Hepatocyte (in vitro differentiated cells): ENCODE results near the gene LDB2. TPM values are rescaled to one million over a fixed set of nuclear protein-coding genes. Genes with fewer than 3 reads are reported as not detected.

Source experiments
- DNase-seq: peaks from one replicate; pipeline ENCODE4 v3.0.0-alpha.2; 2016; ENCODE audit warnings: low spot score
- H2AFZ ChIP-seq: fragments of 200-600 bp; sonication (generic); 2 replicates; pipeline ENCODE4 v1.6.0; 2016; ENCODE audit warnings: antibody characterized with exemption, mild to moderate bottlenecking
- H3K27ac ChIP-seq: fragments of 200-600 bp; sonication (generic); 2 replicates; pipeline ENCODE4 v1.5.1; 2016; ENCODE audit warnings: mild to moderate bottlenecking
- H3K27me3 ChIP-seq: fragments of 200-600 bp; sonication (generic); 2 replicates; pipeline ENCODE4 v1.6.1; 2016
- H3K36me3 ChIP-seq: fragments of 200-600 bp; sonication (generic); replicated peaks from 2 replicates; pipeline ENCODE4 v1.5.1; 2016; ENCODE audit warnings: low read depth; ENCODE audit not compliant: insufficient read depth
- H3K4me1 ChIP-seq: fragments of 200-600 bp; sonication (generic); 2 replicates; pipeline ENCODE4 v1.5.1; 2016; ENCODE audit warnings: mild to moderate bottlenecking, moderate library complexity; ENCODE audit not compliant: insufficient read depth
- H3K4me2 ChIP-seq: fragments of 200-600 bp; sonication (generic); 2 replicates; pipeline ENCODE4 v1.6.0; 2016
- H3K4me3 ChIP-seq: fragments of 200-600 bp; sonication (generic); 2 replicates; pipeline ENCODE4 v1.5.1; 2016; ENCODE audit warnings: mild to moderate bottlenecking
- H3K79me2 ChIP-seq: fragments of 200-600 bp; sonication (generic); 2 replicates; pipeline ENCODE4 v1.6.0; 2017; ENCODE audit warnings: mild to moderate bottlenecking
- H3K9me2 ChIP-seq: fragments of 200-600 bp; sonication (generic); replicated peaks from 2 replicates; pipeline ENCODE4 v1.6.0; 2017; ENCODE audit warnings: mild to moderate bottlenecking; ENCODE audit not compliant: insufficient read depth
- H3K9me3 ChIP-seq: fragments of 200-600 bp; sonication (generic); 2 replicates; pipeline ENCODE4 v1.5.1; 2016; ENCODE audit warnings: low read depth, mild to moderate bottlenecking
- H4K20me1 ChIP-seq: fragments of 200-600 bp; sonication (generic); 2 replicates; pipeline ENCODE4 v1.6.0; 2016; ENCODE audit warnings: mild to moderate bottlenecking; ENCODE audit not compliant: insufficient read depth, poor library complexity, severe bottlenecking
- CTCF ChIP-seq: fragments of 200-600 bp; sonication (generic); IDR thresholded peaks from 2 replicates; pipeline ENCODE4 v1.5.1; 2016; ENCODE audit warnings: antibody characterized with exemption, mild to moderate bottlenecking; ENCODE audit not compliant: poor library complexity
- EZH2 ChIP-seq: fragments of 200-600 bp; sonication (generic); IDR thresholded peaks from 2 replicates; pipeline ENCODE4 v1.6.1; 2016; ENCODE audit warnings: antibody characterized with exemption, mild to moderate bottlenecking, borderline replicate concordance
- EZH2phosphoT487 ChIP-seq: fragments of 200-600 bp; sonication (generic); IDR thresholded peaks from one replicate; pipeline ENCODE4 v1.6.1; 2018; ENCODE audit warnings: antibody characterized with exemption, mild to moderate bottlenecking, low read depth, moderate library complexity; ENCODE audit not compliant: unreplicated experiment, severe bottlenecking
- WGBS: methylation state at CpG from one replicate; pipeline ENCODE4 v1.1.6; 2016; ENCODE audit warnings: low lambda C conversion rate; ENCODE audit errors: missing lambda C conversion rate; 5-methylcytosine and 5-hydroxymethylcytosine counted together
- polyA plus RNA-seq: library from polyadenylated mRNA; unstranded; fragments of >200 nt; fragmentation: Nextera tagmentation; extraction: Ambion mirVana; gene quantifications from 2 replicates; pipeline ENCODE4 v1.2.1, GENCODE V29; 2016
- total RNA-seq: library from RNA; depleted of rRNA; stranded (reverse); fragments of >200 nt; gene quantifications from 2 replicates; pipeline ENCODE4 v1.2.3, GENCODE V29; 2014

LDB2 gene
- total and polyA plus RNA-seq, 2 experiments from 2014 or later, result 8.7 to 20.3 TPM

- TF ChIP-seq CTCF, result no peak
- no peak for TF ChIP-seq EZH2
- no peak for TF ChIP-seq EZH2phosphoT487
- WGBS, result 76% methylated on average over 10 of the region's 10 CpGs
- no peak overlapping the region for H3K4me3 ChIP-seq
- H3K9me2 ChIP-seq, result no peaks in the 10 kb centered on the region
- no peaks in the 10 kb centered on the region for H3K36me3 ChIP-seq
- H3K4me2 ChIP-seq, result no peak overlapping the region
- H3K4me1 ChIP-seq, result peaks cover 12% of the 10 kb centered on the region
- no peaks in the 10 kb centered on the region for H4K20me1 ChIP-seq
- no peaks in the 10 kb centered on the region for H3K9me3 ChIP-seq
- no peaks in the 10 kb centered on the region for H3K27me3 ChIP-seq
- no peak overlapping the region for H2AFZ ChIP-seq
- no peak overlapping the region for H3K27ac ChIP-seq
- H3K79me2 ChIP-seq, result no peaks in the 10 kb centered on the region
- no peak for DNase-seq
These were observed 119.3 kb downstream of the LDB2 start for GRCh38 chr4:16779028-16779675.

GRCh38 chr4:16777726-16778125, 120.7 kb downstream of the LDB2 start:
- TF ChIP-seq CTCF (no peak), EZH2phosphoT487 (no peak), EZH2 (no peak)
- Histone ChIP-seq H3K4me3 (no peak overlapping the region), H3K9me3 (no peaks in the 10 kb centered on the region)

GRCh38 chr4:16775411-16776154, 122.9 kb downstream of the LDB2 start:
- no peak overlapping the region for H2AFZ ChIP-seq
- no peaks in the 10 kb centered on the region for H3K9me3 ChIP-seq
- no peaks in the 10 kb centered on the region for H3K4me1 ChIP-seq
- H3K36me3 ChIP-seq, result no peaks in the 10 kb centered on the region
- H3K9me2 ChIP-seq, result no peaks in the 10 kb centered on the region
- no peak for DNase-seq
- no peak overlapping the region for H3K4me3 ChIP-seq
- 94% methylated on average over 5 of the region's 5 CpGs for WGBS
- H3K27ac ChIP-seq, result no peak overlapping the region
- H3K4me2 ChIP-seq, result no peak overlapping the region
- H3K79me2 ChIP-seq, result no peaks in the 10 kb centered on the region
- TF ChIP-seq CTCF, result no peak
- no peak for TF ChIP-seq EZH2
- no peak for TF ChIP-seq EZH2phosphoT487
- H3K27me3 ChIP-seq, result no peaks in the 10 kb centered on the region
- H4K20me1 ChIP-seq, result no peaks in the 10 kb centered on the region

More at GRCh38 chr4:16777726-16778125, 120.7 kb downstream of the LDB2 start:
- no peaks in the 10 kb centered on the region for H3K27me3 ChIP-seq
- no peaks in the 10 kb centered on the region for H3K79me2 ChIP-seq
- H3K9me2 ChIP-seq, result no peaks in the 10 kb centered on the region
- no peak overlapping the region for H3K4me2 ChIP-seq
- DNase-seq, result no peak
- whole genome bisulfite sequencing, result 78% methylated on average over 3 of the region's 3 CpGs
- H4K20me1 ChIP-seq, result no peaks in the 10 kb centered on the region
- peaks cover 2% of the 10 kb centered on the region for H3K4me1 ChIP-seq
- H3K27ac ChIP-seq, result no peak overlapping the region
- no peak overlapping the region for H2AFZ ChIP-seq
- H3K36me3 ChIP-seq, result no peaks in the 10 kb centered on the region
